Activated CD4-positive, alpha-beta T cell treated with anti-CD3 and anti-CD28 coated beads for 36 hours (primary cell): ENCODE data around the gene MGA. TPM values are rescaled to one million over a fixed set of nuclear protein-coding genes. Genes with fewer than 3 reads are reported as not detected.

ENCODE experiments used
- ATAC-seq: fragments of 200-7000 bp; cut with Tn5 transposase; one replicate; pipeline ENCODE4 v1.10.0; 2021; ENCODE audit warnings: mild to moderate bottlenecking, moderate library complexity
- CTCF ChIA-PET: fragments of 350-600 bp; sonication (Branson Sonifier 250); formaldehyde crosslinking; loops from one replicate; lab custom pipeline; 2021; ENCODE audit warnings: antibody characterized with exemption; lab: Charles Lee
- POLR2A ChIA-PET: fragments of 350-600 bp; sonication (Branson Sonifier 250); formaldehyde crosslinking; loops from one replicate; lab custom pipeline; 2021; ENCODE audit warnings: antibody characterized with exemption, inconsistent platforms; lab: Charles Lee
- DNase-seq: peaks from one replicate; pipeline ENCODE4 v3.0.0-alpha.2; 2020
- H3K27ac Mint-ChIP-seq: one replicate; pipeline ENCODE4 v1.8.0; 2021; ENCODE audit warnings: mixed read lengths
- H3K27me3 Mint-ChIP-seq: one replicate; pipeline ENCODE4 v1.8.0; 2021; ENCODE audit warnings: mixed read lengths
- H3K36me3 Mint-ChIP-seq: one replicate; pipeline ENCODE4 v1.8.0; 2021; ENCODE audit warnings: low read depth, mixed read lengths
- H3K4me1 Mint-ChIP-seq: one replicate; pipeline ENCODE4 v1.8.0; 2021; ENCODE audit warnings: mixed read lengths
- H3K4me3 Mint-ChIP-seq: one replicate; pipeline ENCODE4 v1.8.0; 2021; ENCODE audit warnings: mild to moderate bottlenecking, moderate library complexity, mixed read lengths
- H3K9me3 Mint-ChIP-seq: one replicate; pipeline ENCODE4 v1.8.0; 2021; ENCODE audit warnings: low read depth, mixed read lengths
- intact Hi-C, 2 experiments: fragments of 100-400 bp; cut with DNase I in 1 of 2; cut with micrococcal nuclease in 1 of 2; formaldehyde crosslinking; loops; one replicate each; pipeline versions ENCODE4 v1.14.2 to v1.15.1; 2022 to 2024; cut with DNase I, micrococcal nuclease
- total RNA-seq, 2 experiments: library from RNA; stranded (reverse); gene quantifications; one replicate each; pipeline ENCODE4 v1.2.3, GENCODE V29; 2021

Gene MGA
- total RNA-seq, 2 experiments from 2014 or later, result 33.7 to 39.3 TPM

DNA sequence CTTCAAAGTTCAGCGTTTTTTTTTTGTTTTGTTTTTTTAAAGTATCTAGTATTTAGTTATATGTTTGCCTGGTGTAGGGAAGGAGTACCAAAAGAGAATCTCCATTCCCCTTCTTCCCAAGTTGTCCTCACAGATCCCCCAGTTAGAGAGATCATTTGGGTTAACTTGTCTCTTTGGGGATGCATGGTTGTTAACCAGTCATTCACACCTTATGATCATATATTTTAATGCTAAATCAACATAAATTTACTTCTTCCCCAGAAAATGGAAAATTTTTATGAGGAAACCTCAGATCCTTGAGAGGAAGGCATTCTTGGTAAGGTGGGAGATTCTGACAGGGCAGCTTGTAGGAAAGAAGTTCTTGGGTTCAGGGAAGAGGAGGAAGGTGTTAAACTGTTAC lies 1.5 kb upstream of the MGA start:
- Mint-ChIP-seq H3K27ac (no peak overlapping the region), H3K4me1 (peaks cover 35% of the 10 kb centered on the region), H3K36me3 (peaks cover 11% of the 10 kb centered on the region), H3K9me3 (peaks cover 10% of the 10 kb centered on the region), H3K4me3 (no peak overlapping the region), H3K27me3 (peaks cover 7% of the 10 kb centered on the region)
- no peak for DNase-seq
- intact Hi-C loops, result no loop called here
- ATAC-seq, result no peak
- ChIA-PET POLR2A (no interaction called here), CTCF (no interaction called here)

DNA sequence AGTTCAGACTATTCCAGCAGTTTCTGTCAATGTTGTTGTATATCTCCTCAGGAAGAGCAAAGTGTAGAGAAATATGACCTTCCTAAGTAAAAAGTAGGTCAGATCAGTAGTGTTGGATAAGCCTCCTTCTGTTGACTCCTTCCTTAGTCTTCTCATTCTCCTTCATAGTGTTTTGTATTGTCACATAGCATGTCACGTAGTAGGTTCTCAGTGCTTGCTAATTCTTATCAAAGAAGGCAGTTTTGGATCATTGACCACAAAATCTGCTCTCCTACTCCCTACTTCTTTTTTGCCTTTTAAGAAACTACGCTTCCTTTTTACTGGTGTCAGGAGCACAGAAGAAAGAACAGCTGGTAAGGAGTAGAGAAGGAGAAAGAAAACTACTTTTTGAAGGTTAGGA lies 1.0 kb upstream of the MGA start:
- intact Hi-C loops, result no loop called here
- H3K36me3 Mint-ChIP-seq, result peaks cover 11% of the 10 kb centered on the region
- peaks cover 7% of the 10 kb centered on the region for H3K27me3 Mint-ChIP-seq
- peaks cover 38% of the 10 kb centered on the region for H3K4me1 Mint-ChIP-seq
- CTCF ChIA-PET, result no interaction called here
- H3K9me3 Mint-ChIP-seq, result peaks cover 10% of the 10 kb centered on the region
- H3K4me3 Mint-ChIP-seq, result no peak overlapping the region
- POLR2A ChIA-PET, result no interaction called here
- H3K27ac Mint-ChIP-seq, result no peak overlapping the region
- DNase-seq, result no peak
- ATAC-seq, result no peak

DNA sequence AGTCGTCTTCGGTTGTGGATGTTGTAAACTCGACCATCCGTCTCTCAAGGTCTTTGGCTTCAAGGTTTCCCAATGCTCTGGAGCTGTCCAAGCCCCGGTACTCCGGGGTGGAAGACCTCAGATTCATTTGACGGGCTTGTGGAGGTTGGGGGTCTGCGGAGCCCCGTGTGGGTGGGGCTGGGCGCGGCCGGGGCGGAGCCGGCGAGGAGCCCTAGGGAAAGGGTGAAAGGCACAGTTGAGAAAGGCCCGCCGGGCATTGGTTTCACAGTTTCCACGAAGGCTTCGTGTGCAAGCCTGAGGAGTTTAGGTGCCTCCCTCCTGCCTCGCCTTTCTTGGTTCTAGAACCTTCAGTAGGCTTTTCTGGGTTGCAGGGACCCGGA lies 360 bp upstream of the MGA start:
- Mint-ChIP-seq H3K27me3 (peaks cover 7% of the 10 kb centered on the region), H3K4me3 (peak overlapping the region; percentile 92), H3K4me1 (peaks cover 41% of the 10 kb centered on the region), H3K27ac (peak overlapping the region; percentile 95), H3K9me3 (peaks cover 10% of the 10 kb centered on the region), H3K36me3 (peaks cover 11% of the 10 kb centered on the region)
- intact Hi-C loops, result loop anchor here (1.0 to 2.0 kb wide), 16 partner anchors 30 to 915 kb away; partner anchors contain the start of genes JMJD7 (in 2 of the 2), DNAJC17 (in 1 of the 2), EHD4 (in 1 of the 2) and EXD1 (in 1 of the 2)
- ATAC-seq, result no peak
- DNase-seq, result no peak
- ChIA-PET CTCF (interaction anchor here (0.9 to 1.5 kb wide), 2 partner anchors 15 to 74 kb away, joined by 3 to 4 read pairs; no protein-coding TSS in a partner anchor), POLR2A (interaction anchor here (0.5 to 1.0 kb wide), 4 partner anchors 56 to 428 kb away, joined by 3 to 8 read pairs (median 3); no protein-coding TSS in a partner anchor)

DNA sequence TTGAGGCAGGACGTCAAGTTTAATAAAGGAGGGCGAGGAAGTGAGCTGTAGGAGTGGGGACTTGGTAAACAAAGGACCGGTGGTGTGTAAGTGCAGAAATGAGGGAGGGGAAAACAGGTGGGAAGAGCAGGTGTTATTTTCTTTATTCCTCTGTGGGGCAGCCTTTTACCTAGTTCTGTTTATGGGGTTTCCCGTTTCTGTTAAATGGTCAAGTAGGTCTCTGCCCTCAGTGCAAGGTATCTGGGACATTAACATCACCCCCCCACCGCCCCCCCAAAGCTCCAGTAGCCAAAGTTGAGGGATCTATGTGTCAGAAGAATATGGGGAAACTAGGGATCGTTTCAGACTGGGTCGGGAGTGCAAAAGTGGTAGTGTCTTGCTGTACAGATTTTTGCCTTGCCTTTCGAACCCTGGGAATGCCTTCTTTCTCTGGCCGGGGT lies 893 bp downstream of the MGA start:
- Mint-ChIP-seq H3K4me3 (peak overlapping the region; percentile 92), H3K9me3 (peaks cover 10% of the 10 kb centered on the region), H3K36me3 (peaks cover 11% of the 10 kb centered on the region), H3K27ac (peak overlapping the region; percentile 95), H3K27me3 (peaks cover 7% of the 10 kb centered on the region), H3K4me1 (peaks cover 44% of the 10 kb centered on the region)
- POLR2A ChIA-PET, result interaction anchor here (0.6 to 1.0 kb wide), 3 partner anchors 430 to 1086 kb away, joined by 3 read pairs; no protein-coding TSS in a partner anchor
- CTCF ChIA-PET, result interaction anchor here (0.6 to 1.5 kb wide), 8 partner anchors 9 to 275 kb away, joined by 3 to 5 read pairs (median 4); partner anchors contain the start of gene MAPKBP1
- ATAC-seq, result no peak
- intact Hi-C loops, result loop anchor here in 1 of 2 experiments (2.0 kb wide), 7 partner anchors 102 to 914 kb away; partner anchors contain the start of genes EHD4, GANC, INO80 and JMJD7
- peak; percentile 9 for DNase-seq

DNA sequence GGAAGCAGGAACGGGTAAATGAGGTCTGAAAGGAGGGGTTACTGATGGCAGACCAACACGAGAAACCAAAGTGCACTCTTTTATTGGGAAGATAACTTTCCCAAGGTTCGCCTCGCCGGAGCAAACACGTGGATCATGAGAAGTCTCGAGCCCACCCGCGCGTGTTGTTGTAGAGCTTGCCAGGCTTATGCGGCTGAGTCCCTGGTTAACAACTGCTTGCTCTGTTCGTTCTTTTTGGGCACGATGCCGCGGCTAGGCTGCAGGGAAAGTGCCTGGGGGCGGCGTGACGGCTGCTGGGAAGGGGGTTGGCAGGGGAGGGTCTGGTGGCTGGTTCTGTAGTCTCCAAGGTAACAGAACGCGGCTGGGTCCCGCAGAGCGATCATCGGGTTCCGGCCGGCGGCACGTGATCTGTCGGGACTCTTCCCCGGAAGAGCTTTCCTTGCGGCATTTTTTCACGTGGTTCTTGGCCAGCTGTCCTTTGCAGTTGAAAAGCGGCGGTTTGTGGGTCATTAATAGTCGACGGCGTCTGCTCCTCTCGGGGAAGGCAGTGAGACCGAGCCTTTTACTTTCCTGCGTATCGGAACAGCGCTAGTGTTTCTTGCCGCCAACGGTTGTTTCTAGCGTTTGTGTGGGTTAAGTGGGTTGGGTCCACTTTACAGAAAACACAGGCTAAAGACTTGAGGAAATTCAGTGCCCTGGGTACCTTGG lies 1.5 kb downstream of the MGA start:
- ATAC-seq, result peak; percentile 15
- Mint-ChIP-seq H3K27ac (peak overlapping the region; percentile 95), H3K4me3 (peak overlapping the region; percentile 92), H3K36me3 (peaks cover 11% of the 10 kb centered on the region), H3K4me1 (peaks cover 48% of the 10 kb centered on the region), H3K9me3 (peaks cover 10% of the 10 kb centered on the region), H3K27me3 (peaks cover 7% of the 10 kb centered on the region)
- ChIA-PET POLR2A (no interaction called here), CTCF (interaction anchor here (0.6 to 1.5 kb wide), 10 partner anchors 9 to 274 kb away, joined by 3 to 5 read pairs (median 3); no protein-coding TSS in a partner anchor)
- DNase-seq, result peak; percentile 81
- intact Hi-C loops, result loop anchor here in 1 of 2 experiments (2.0 kb wide), 7 partner anchors 103 to 913 kb away; partner anchors contain the start of genes EHD4, GANC, INO80 and JMJD7

DNA sequence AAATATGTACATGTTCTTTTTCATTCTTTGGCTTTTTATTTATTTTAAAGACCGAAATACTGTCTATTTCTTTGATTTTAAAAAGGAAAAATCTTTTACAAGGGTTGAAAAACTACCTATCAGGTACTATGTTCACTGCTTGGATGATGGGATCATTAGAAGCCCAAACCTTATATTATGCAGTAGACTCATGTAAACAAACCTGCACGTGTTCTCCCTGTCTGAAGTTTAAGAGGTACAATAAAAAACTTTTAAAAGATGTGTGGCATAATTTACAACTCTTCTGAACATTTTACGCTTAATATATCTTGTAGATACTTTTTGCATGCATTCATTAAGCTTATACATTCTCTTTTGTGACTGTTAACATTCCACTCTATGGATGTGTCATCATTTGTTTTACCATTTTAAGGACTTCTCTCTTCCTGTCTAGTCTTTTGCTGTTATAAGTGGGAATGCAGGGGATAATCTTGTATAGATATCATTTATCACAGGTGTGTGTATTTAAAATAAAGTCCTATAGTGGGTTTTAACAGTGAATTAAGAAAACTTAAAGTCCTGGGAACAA lies 6.2 kb downstream of the MGA start:
- peaks cover 49% of the 10 kb centered on the region for H3K4me1 Mint-ChIP-seq
- intact Hi-C loops, result no loop called here
- peaks cover 18% of the 10 kb centered on the region for H3K36me3 Mint-ChIP-seq
- no peak overlapping the region for H3K4me3 Mint-ChIP-seq
- ATAC-seq (no peak), DNase-seq (no peak)
- ChIA-PET CTCF (no interaction called here), POLR2A (no interaction called here)
- H3K9me3 Mint-ChIP-seq, result peaks cover under 1% of the 10 kb centered on the region
- no peak overlapping the region for H3K27ac Mint-ChIP-seq
- H3K27me3 Mint-ChIP-seq, result no peaks in the 10 kb centered on the region

DNA sequence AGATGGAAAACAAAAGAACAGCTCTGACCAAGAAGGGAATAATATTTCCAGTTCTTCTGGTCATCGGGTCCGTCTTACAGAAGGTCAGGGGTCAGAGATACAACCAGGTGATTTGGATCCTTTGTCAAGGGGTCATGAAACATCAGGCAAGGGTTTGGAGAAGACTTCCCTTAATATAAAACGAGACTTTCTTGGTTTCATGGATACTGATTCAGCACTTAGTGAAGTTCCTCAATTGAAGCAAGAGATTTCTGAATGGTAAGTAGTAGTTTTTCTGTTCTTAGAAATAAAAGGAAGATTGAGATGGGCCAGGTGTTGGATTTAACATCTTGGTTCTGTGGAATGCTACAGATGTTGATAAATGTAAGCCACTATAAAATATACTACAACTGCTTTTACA lies 9.5 kb downstream of the MGA start:
- DNase-seq (no peak), ATAC-seq (no peak)
- peaks cover 20% of the 10 kb centered on the region for H3K36me3 Mint-ChIP-seq
- intact Hi-C loops, result no loop called here
- H3K27me3 Mint-ChIP-seq, result no peaks in the 10 kb centered on the region
- H3K9me3 Mint-ChIP-seq, result no peaks in the 10 kb centered on the region
- H3K27ac Mint-ChIP-seq, result no peak overlapping the region
- CTCF ChIA-PET, result no interaction called here
- H3K4me1 Mint-ChIP-seq, result peaks cover 37% of the 10 kb centered on the region
- H3K4me3 Mint-ChIP-seq, result no peak overlapping the region
- POLR2A ChIA-PET, result no interaction called here

DNA sequence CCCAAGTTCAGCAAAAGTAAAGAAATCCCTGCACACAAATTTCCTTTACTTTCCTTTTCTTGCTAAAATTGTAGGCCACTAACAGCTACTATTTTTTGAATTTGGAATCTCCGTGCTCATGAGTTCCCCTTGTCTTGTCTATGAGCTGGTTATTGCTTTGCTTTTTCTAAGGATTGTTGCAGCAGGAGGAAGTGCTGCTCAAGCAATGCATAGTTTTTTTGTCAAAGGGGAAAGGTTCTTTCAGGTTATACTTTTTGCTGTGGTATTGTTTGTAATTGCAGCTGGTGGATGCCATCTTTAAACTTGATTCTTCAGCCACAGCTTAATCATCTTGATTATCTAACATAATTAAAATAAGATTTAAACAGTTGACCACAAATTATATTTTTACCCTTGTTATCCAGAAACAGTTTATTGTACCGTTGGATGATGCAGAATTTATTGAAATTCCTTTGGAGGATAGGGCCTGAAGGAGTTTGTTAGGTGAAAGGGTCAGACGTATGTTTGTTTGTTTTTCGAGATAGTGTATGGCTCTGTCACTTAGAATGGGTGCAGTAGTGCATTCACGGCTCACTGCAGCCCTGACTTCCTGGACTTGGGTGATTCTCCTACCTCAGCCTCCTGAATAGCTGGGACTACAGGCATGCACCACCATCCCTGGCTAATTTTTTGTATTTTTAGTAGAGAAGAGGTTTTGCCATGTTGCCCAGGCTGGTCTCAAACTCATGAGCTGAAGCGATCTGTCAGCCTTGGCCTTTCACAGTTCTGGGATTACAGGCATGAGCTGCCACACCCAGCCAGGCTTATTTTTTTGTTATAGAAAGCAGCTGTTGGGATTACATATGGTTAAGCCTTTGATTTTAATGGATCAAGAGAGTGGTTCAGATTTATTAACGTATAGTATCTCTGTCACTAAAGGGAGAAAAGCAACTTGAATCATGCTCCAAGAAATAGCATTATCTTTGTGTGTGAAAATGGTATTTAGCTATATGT lies 11.7 kb downstream of the MGA start:
- no peaks in the 10 kb centered on the region for H3K27me3 Mint-ChIP-seq
- peaks cover 37% of the 10 kb centered on the region for H3K4me1 Mint-ChIP-seq
- no peak for DNase-seq
- intact Hi-C loops, result no loop called here
- no peak overlapping the region for H3K4me3 Mint-ChIP-seq
- ChIA-PET CTCF (interaction anchor here (0.6 to 1.2 kb wide), 4 partner anchors 9 to 261 kb away, joined by 3 to 4 read pairs (median 3); no protein-coding TSS in a partner anchor), POLR2A (interaction anchor here (0.6 kb wide), 1 partner anchor 20 kb away, joined by 3 read pairs; no protein-coding TSS in a partner anchor)
- H3K36me3 Mint-ChIP-seq, result peaks cover 27% of the 10 kb centered on the region
- H3K9me3 Mint-ChIP-seq, result no peaks in the 10 kb centered on the region
- ATAC-seq, result no peak
- no peak overlapping the region for H3K27ac Mint-ChIP-seq

DNA sequence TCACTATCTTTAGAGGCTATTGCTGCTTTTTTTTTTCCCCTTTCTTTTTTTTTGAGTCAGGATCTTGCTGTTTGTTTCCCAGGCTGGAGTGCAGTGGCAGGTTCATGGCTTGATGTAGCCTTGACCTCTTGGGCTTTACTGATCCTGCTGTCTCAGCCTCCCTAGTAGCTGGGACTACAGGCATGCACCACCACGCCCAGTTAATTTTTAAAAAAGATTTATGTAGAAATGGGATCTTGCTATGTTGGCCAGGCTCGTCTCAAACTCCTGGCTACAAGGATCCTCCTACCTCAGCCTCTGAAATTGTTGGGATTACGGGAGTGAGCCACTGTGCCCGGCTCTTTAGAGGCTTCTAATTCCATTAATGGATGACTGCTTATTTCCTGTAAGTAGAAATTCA lies 15.1 kb downstream of the MGA start:
- ChIA-PET CTCF (interaction anchor here (0.6 to 1.2 kb wide), 4 partner anchors 15 to 221 kb away, joined by 3 to 5 read pairs (median 4); partner anchors contain the start of gene MGA), POLR2A (interaction anchor here (0.6 kb wide), 3 partner anchors 16 to 172 kb away, joined by 3 to 8 read pairs (median 3); no protein-coding TSS in a partner anchor)
- Mint-ChIP-seq H3K27ac (peak overlapping the region; percentile 13), H3K36me3 (peaks cover 21% of the 10 kb centered on the region), H3K27me3 (no peaks in the 10 kb centered on the region), H3K9me3 (peaks cover 2% of the 10 kb centered on the region), H3K4me1 (peaks cover 40% of the 10 kb centered on the region), H3K4me3 (no peak overlapping the region)
- no peak for ATAC-seq
- no peak for DNase-seq
- intact Hi-C loops, result no loop called here

DNA sequence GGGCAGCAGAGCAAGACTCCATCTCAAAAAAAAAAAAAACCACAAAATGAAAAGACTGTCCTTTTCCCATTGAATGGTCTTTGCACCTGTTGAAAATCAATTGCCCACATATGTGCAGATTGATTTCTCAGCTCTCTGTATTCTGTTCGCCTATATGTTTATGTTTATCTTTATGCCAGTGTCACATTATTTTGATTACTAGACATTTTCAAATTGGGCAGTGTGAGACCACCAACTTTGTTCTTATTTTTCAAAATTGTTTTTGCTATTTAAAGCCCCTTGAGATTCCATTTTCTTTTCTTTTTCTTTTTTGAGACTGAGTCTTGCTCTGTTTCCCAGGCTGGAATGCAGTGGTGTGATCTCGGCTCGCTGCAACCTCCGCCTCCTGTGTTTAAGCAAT lies 18.5 kb downstream of the MGA start:
- Mint-ChIP-seq H3K4me3 (no peak overlapping the region), H3K27ac (no peak overlapping the region), H3K4me1 (peaks cover 48% of the 10 kb centered on the region), H3K36me3 (peaks cover 22% of the 10 kb centered on the region), H3K9me3 (peaks cover 2% of the 10 kb centered on the region), H3K27me3 (no peaks in the 10 kb centered on the region)
- CTCF ChIA-PET, result no interaction called here
- intact Hi-C loops, result no loop called here
- POLR2A ChIA-PET, result no interaction called here
- no peak for DNase-seq
- no peak for ATAC-seq
